ENCODE results near the gene SPOPL.
"Not testable (repeated sequence)": the region's sequence is repeated elsewhere in the genome, so short reads cannot be mapped to it uniquely, and the experiment has no call there.

SPOPL gene

GRCh38 chr2:138494265-138494966, 7.2 kb upstream of the SPOPL start:
- no peak for DNase-seq (ENCODE audit: low spot score)

- DNase-seq (ENCODE audit: low spot score): no peak
Measured at GRCh38 chr2:138495384-138495783, 6.2 kb upstream of the SPOPL start.

- DNase-seq (ENCODE audit: low spot score): no peak
Measured at GRCh38 chr2:138496096-138496651, 5.4 kb upstream of the SPOPL start.

- DNase-seq (ENCODE audit: low spot score): no peak
Measured at GRCh38 chr2:138497294-138497693, 4.3 kb upstream of the SPOPL start.

GRCh38 chr2:138499684-138500083, 1.9 kb upstream of the SPOPL start:
- no peak for DNase-seq (ENCODE audit: low spot score)

- DNase-seq (ENCODE audit: low spot score): peak; percentile 19
Measured at GRCh38 chr2:138500592-138501424, 762 bp upstream of the SPOPL start.

- DNase-seq (ENCODE audit: low spot score): no peak
Measured at GRCh38 chr2:138502255-138503086, 901 bp downstream of the SPOPL start.

GRCh38 chr2:138503087-138503442, 1.5 kb downstream of the SPOPL start:
- DNase-seq (ENCODE audit: low spot score): no peak

- DNase-seq (ENCODE audit: low spot score): no peak
Measured at GRCh38 chr2:138503652-138504051, 2.1 kb downstream of the SPOPL start.

GRCh38 chr2:138504092-138504491, 2.5 kb downstream of the SPOPL start:
- no peak for DNase-seq (ENCODE audit: low spot score)

- DNase-seq (ENCODE audit: low spot score): no peak
Measured at GRCh38 chr2:138504546-138505235, 3.1 kb downstream of the SPOPL start.

- no peak for DNase-seq (ENCODE audit: low spot score)
Measured at GRCh38 chr2:138507267-138507666, 5.7 kb downstream of the SPOPL start.

- no peak for DNase-seq (ENCODE audit: low spot score)
Measured at GRCh38 chr2:138510319-138510718, 8.7 kb downstream of the SPOPL start.

- no peak for DNase-seq (ENCODE audit: low spot score)
Measured at GRCh38 chr2:138512672-138513071, 11.1 kb downstream of the SPOPL start.

- DNase-seq (ENCODE audit: low spot score): no peak
Measured at GRCh38 chr2:138514173-138514572, 12.6 kb downstream of the SPOPL start.

- DNase-seq (ENCODE audit: low spot score): no peak
Measured at GRCh38 chr2:138515092-138515491, 13.5 kb downstream of the SPOPL start.

- no peak for DNase-seq (ENCODE audit: low spot score)
Measured at GRCh38 chr2:138516030-138516704, 14.6 kb downstream of the SPOPL start.

- no peak for DNase-seq (ENCODE audit: low spot score)
Measured at GRCh38 chr2:138518860-138519259, 17.3 kb downstream of the SPOPL start.

- DNase-seq (ENCODE audit: low spot score): peak; percentile 14
Measured at GRCh38 chr2:138521821-138522220, 20.3 kb downstream of the SPOPL start.

- no peak for DNase-seq (ENCODE audit: low spot score)
Measured at GRCh38 chr2:138522556-138522955, 21.0 kb downstream of the SPOPL start.

- DNase-seq (ENCODE audit: low spot score): not testable (repeated sequence)
Measured at GRCh38 chr2:138523018-138523672, 21.6 kb downstream of the SPOPL start.

All from iPS-NIHi11 (cell line).